GM15510 (cell line): ENCODE data around the gene VTN.

ENCODE experiments used
- POLR2A ChIP-seq: IDR thresholded peaks from 3 replicates; pipeline ENCODE4 v1.6.1; 2011; ENCODE audit warnings: borderline replicate concordance; ENCODE audit not compliant: insufficient read length; ENCODE audit errors: extremely low read depth

VTN gene

GRCh38 chr17:28344435-28344901 lies 25.6 kb downstream of the VTN start:
- TF ChIP-seq POLR2A, result no peak

- TF ChIP-seq POLR2A, result no peak
Measured at GRCh38 chr17:28344011-28344410, 26.1 kb downstream of the VTN start.

GRCh38 chr17:28343491-28343932 lies 26.6 kb downstream of the VTN start:
- no peak for TF ChIP-seq POLR2A

DNA sequence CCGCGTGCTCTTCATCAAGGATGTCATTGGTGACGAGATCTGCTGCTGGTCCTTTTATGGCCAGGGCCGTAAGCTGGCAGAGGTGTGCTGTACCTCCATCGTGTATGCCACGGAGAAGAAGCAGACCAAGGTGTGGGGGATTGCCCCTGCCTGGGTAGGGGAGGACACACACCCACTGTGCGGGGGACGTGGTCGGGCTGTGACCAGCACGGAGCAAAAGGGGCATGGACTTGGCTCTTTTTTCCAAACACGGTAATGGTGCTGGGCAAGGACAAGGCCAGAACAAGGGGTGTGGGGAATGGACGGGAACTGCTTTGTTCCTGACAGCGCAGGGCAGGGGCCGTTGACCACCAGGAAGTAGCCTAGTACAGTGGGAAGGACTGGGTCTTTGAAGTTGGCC lies 27.8 kb downstream of the VTN start:
- no peak for TF ChIP-seq POLR2A

GRCh38 chr17:28341516-28341915 lies 28.6 kb downstream of the VTN start:
- no peak for TF ChIP-seq POLR2A

DNA sequence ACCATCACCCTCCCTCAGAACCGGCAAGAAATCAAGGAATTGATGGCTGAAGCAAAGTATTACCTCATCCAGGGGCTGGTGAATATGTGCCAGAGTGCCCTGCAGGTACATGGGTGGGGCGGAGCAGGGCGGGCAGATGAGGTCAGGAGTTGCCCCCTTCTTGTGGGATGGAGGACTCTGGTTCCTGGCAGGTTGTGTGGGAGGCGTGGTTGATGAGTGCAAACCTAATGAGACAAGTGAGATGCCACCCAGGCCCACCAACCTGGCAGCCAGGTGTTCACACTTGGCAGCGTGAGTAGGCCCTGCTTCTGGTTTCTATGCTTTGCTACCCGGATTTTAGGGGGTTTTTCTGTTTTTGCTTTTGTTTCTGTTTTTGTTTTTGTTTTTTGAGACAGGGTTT lies 29.7 kb downstream of the VTN start:
- no peak for TF ChIP-seq POLR2A

DNA sequence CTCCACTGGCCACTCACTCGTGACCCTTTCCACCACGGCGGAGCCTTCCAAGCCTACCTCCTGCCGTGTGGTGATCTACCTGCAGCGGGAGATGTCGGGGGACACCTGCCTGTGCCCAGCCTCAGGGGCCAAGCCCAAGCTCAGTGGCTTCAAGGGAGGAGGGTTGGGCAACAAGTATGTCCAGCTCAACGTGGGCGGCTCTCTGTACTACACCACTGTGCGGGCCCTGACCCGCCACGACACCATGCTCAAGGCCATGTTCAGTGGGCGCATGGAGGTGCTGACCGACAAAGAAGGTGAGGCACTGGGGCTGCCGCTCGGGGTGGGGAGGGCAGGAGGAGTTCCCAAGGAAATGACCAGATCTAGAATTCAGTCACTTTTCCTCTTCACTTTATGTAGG lies 30.7 kb downstream of the VTN start:
- TF ChIP-seq POLR2A, result no peak

DNA sequence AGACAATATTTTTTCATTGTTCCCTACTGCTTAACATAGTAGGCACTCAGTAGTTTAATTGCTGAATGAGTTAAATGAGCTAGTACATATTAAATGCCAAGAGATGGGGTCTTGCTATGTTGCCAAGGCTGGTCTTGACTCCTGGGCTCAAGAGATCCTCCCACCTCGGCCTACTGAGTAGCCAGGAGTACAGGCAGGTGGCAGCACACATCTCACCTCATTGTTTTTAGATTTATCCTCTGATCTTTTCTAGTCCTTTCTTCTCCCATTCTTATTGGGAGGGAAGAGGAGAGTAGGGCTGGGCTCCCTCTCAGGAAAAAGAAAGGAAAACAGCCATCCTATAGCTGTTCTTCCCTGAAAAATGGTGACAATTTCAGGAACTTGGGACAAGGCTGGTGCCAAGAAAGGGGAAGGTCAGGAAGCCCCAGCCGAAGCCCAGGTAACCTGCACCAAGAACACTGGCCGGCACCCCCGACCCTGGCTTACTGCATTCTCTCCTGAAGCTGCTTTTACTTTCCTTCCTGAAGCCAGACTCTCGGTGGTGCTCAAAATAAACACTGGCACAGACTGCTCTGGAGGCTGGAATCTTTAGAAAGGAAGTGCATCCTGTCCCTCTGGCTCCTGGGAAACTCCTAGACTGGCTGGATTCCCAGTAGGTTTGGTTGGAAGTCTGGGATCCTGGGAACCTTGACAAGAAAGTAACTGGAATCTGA lies 31.9 kb downstream of the VTN start:
- no peak for TF ChIP-seq POLR2A

DNA sequence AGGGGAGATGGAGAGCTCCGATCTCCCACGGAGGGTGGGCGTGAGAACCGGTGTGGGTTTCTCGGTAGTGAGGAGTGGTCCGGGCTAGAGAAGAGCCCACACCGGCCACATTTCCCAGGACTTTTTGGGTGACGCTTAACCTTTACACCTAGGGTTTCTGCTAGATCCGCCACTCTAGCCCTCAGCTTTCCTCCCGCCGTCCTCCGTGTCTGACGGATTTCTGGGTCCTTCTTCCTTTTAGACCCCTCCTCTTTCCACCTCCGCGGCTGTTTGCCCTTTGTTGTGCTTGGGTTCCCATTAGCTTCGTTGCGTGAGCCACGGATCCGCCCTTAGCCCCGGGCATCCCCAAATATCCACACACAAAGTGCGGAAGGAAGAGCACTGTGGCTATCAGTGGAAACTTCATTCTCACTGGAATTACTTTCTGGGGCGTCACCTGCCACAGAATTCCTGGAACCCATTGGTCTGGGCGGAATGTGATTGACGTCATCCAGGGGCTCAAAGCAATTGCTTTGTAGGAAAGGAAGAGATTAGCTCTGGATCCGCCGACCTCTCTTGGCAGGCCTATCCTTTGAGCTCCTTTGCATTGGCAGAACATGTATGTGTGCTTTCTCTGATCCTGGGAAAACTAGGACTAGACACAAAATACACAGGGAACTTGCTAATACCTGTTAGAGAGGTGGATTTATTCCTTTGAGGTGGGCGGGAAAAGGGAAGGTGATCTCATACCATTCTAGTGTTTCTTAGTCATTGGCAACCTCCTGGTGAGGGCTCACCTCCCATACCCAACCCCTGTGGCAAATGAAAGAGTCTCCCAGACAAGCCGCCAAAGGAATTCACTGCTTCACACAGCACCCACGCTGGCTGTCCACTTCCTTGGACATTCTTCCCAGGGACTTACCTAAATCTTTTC lies 33.9 kb downstream of the VTN start:
- TF ChIP-seq POLR2A, result no peak

DNA sequence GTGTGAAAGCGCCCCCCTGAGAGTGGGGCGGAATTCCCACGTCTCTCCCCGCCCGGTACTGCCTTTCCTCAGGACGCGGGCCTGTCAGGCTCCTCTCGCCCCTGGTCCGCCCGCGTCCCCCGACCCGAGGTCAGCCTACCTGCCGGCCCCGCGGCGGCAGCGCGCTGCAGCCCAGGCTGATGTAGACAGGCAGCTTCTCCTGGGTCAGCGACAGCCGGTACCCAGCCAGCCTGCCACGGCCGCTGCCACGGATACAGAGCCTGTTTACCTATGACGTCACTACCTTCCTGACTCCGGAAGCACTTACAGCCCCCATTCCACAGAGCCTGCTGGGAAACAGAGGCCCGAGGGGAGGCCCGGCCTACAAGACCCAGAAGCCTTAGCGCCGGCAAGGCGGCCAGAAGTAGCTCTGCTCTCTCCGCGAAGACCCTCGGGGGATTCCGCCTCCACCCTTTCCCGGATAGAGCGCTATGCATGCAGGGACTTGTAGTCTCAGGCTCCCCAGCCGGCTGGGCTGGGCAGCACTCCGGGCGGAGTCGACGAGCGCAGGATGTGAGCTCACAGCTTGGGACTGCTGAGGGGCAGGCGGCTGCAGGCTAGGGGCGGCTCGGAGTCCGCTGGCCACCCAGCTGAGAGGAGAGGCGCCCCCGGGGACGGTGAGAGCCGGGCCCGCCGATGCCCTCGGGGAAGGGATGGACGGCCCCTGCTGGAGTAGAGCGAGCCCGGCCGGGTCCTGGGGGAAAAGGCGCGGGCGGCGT lies 34.7 kb downstream of the VTN start, which contains the start of the genes IFT20 and TNFAIP1:
Gene IFT20, minus strand, starts transcription at position 272 of the 758 bp plus-strand sequence. CDS start 3,487 bp downstream, outside the sequence.
Gene TNFAIP1, plus strand, starts transcription at position 561 of the 758 bp plus-strand sequence. CDS start 3,761 bp downstream, outside the sequence.
- TF ChIP-seq POLR2A, result peak; percentile 80

DNA sequence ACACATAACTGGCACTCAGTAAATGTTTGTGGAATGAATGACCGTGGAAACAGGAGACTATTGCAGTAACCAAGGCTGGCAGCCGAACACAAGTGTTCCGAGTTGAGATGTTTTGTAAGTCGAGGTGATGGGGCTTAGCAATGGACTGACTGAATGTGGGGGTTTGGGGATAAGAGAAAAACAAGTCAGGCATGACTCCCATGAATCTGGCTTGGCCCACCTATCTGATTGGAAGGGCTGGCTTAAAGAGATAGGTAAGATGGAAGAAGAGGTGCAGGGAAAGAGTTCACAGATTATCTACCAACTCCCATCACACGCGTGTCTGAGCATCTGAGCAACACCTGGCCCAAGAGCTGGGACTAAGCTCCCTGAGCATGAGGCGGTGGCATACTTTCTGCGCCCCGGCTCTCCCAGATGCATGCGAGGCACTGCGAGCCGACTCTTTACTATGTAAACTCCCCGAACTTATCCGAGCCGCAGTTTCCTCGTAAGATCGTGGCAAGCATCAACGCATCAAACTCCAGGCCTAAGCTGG lies 35.4 kb downstream of the VTN start:
- no peak for TF ChIP-seq POLR2A

DNA sequence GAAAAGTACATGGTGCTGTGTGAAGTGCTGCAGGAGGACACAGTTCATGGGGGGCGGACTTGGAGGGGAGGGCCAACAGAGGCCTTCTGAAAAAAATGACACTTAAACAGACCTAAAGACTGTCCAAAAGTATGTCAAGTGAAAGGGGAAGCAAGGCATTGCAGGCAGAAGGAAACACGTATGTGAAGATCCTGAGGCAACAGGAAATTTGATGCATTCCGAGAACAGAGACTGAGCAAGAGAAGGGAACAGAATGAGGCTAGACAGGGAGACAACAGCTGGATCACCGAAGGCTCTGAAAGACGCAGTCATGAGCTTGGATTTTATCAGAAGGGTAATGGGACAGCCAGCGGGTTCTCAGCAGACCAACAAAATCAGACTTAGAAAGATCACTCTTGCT lies 35.9 kb downstream of the VTN start:
- no peak for TF ChIP-seq POLR2A

DNA sequence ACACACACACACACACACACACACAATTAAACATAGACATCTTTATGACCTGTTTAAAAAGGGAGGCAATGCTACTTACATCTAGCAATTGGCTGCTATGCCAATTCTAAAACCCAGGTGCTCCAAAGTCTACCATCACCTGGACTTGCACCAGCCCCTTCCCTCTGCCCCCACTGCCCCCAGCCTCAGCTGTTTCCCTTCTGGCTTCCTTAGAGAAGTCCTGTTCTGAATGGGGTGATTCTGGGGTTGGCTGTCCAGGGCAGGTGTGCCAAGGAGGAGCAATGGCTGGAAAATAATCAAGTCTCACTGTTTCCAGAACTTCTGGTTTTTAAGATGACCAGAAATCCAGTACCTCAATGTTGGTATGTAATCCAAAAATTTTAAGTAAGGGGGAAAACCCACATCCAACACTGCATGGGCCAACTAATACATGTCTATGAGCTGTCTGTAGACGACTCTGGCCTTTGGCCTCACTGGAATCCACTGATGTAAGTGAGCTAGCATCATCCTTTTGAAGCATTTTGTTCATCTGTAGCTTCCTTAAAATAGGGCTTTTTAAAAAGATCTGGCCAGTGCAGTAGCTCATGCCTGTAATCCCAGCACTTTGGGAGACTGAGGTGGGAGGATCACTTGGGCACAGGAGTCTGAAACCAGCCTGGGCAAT lies 36.9 kb downstream of the VTN start:
- no peak for TF ChIP-seq POLR2A

- no peak for TF ChIP-seq POLR2A
Measured at GRCh38 chr17:28331891-28332420, 38.2 kb downstream of the VTN start.
